H9 (cell line): Measurements from ENCODE around the gene CD28. TPM values are rescaled to one million over a fixed set of nuclear protein-coding genes. Genes with fewer than 3 reads are reported as not detected.

Source experiments
- DNase-seq: peaks from one replicate; pipeline ENCODE4 v3.0.0-alpha.2; 2017
- H2AFZ ChIP-seq: one replicate; pipeline ENCODE4 v1.6.1; 2013; ENCODE audit warnings: mild to moderate bottlenecking, low read length, control low read depth, moderate library complexity
- H2AK5ac ChIP-seq: 2 replicates; pipeline ENCODE4 v1.6.1; 2013; ENCODE audit warnings: low read length, control low read depth, mixed read lengths; ENCODE audit not compliant: insufficient read length
- H2BK120ac ChIP-seq: one replicate; pipeline ENCODE4 v1.6.1; 2013; ENCODE audit warnings: low read depth, mild to moderate bottlenecking, low read length, control low read depth, inconsistent platforms; ENCODE audit not compliant: poor library complexity, severe bottlenecking
- H2BK12ac ChIP-seq: 2 replicates; pipeline ENCODE4 v1.6.1; 2013; ENCODE audit warnings: low read length, control low read depth, mixed read lengths, low read depth; ENCODE audit not compliant: insufficient read length
- H2BK15ac ChIP-seq: 2 replicates; pipeline ENCODE4 v1.6.1; 2013; ENCODE audit warnings: low read depth, low read length, control low read depth
- H2BK20ac ChIP-seq: one replicate; pipeline ENCODE4 v1.6.1; 2013; ENCODE audit warnings: low read depth, mild to moderate bottlenecking, low read length, control low read depth, inconsistent platforms; ENCODE audit not compliant: poor library complexity, severe bottlenecking
- H2BK5ac ChIP-seq: 2 replicates; pipeline ENCODE4 v1.6.1; 2013; ENCODE audit warnings: low read length, control low read depth, mixed read lengths; ENCODE audit not compliant: insufficient read length
- H3K14ac ChIP-seq: 2 replicates; pipeline ENCODE4 v1.6.1; 2013; ENCODE audit warnings: low read length, control low read depth; ENCODE audit not compliant: insufficient read depth
- H3K18ac ChIP-seq: 2 replicates; pipeline ENCODE4 v1.6.1; 2013; ENCODE audit warnings: low read depth, mild to moderate bottlenecking, mixed read lengths, low read length, control low read depth; ENCODE audit not compliant: insufficient read length
- H3K23ac ChIP-seq: 2 replicates; pipeline ENCODE4 v1.6.1; 2013; ENCODE audit warnings: low read length, control low read depth, mixed read lengths, low read depth; ENCODE audit not compliant: insufficient read length
- H3K23me2 ChIP-seq: 2 replicates; pipeline ENCODE4 v1.6.1; 2013; ENCODE audit warnings: low read depth, mild to moderate bottlenecking, mixed read lengths, low read length, control low read depth; ENCODE audit not compliant: insufficient read length, poor library complexity, severe bottlenecking
- H3K27ac ChIP-seq: 2 replicates; pipeline ENCODE4 v1.5.1; 2013; ENCODE audit warnings: low read length, control low read depth, mixed read lengths, low read depth; ENCODE audit not compliant: insufficient read length
- H3K27me3 ChIP-seq: 2 replicates; pipeline ENCODE4 v1.6.1; 2013; ENCODE audit warnings: low read length, control low read depth, inconsistent platforms; ENCODE audit not compliant: insufficient read depth
- H3K4ac ChIP-seq: 2 replicates; pipeline ENCODE4 v1.6.1; 2013; ENCODE audit warnings: low read depth, mild to moderate bottlenecking, control low read depth, inconsistent platforms, low read length, moderate library complexity
- H3K4me1 ChIP-seq: 2 replicates; pipeline ENCODE4 v1.6.1; 2013; ENCODE audit warnings: low read length, control low read depth, inconsistent platforms; ENCODE audit not compliant: insufficient read depth
- H3K4me2 ChIP-seq: 2 replicates; pipeline ENCODE4 v1.6.1; 2013; ENCODE audit warnings: low read length, control low read depth, mixed read lengths; ENCODE audit not compliant: insufficient read length, insufficient read depth
- H3K56ac ChIP-seq: 2 replicates; pipeline ENCODE4 v1.6.1; 2013; ENCODE audit warnings: low read depth, mild to moderate bottlenecking, mixed read lengths, low read length, control low read depth; ENCODE audit not compliant: insufficient read length
- H3K79me1 ChIP-seq: 2 replicates; pipeline ENCODE4 v1.6.1; 2013; ENCODE audit warnings: low read depth, mild to moderate bottlenecking, moderate library complexity, low read length, control low read depth, inconsistent platforms; ENCODE audit not compliant: insufficient read depth, poor library complexity, severe bottlenecking
- H3K79me2 ChIP-seq: 2 replicates; pipeline ENCODE4 v1.6.1; 2013; ENCODE audit warnings: low read length, control low read depth, inconsistent platforms; ENCODE audit not compliant: insufficient read depth
- H3K9ac ChIP-seq: 2 replicates; pipeline ENCODE4 v1.6.1; 2013; ENCODE audit warnings: low read length, control low read depth, mixed read lengths; ENCODE audit not compliant: insufficient read length; ENCODE audit errors: extremely low read depth
- H3K9me3 ChIP-seq: one replicate; pipeline ENCODE4 v1.6.1; 2013; ENCODE audit warnings: low read depth, low read length, inconsistent platforms; ENCODE audit not compliant: control insufficient read depth
- H3T11ph ChIP-seq: one replicate; pipeline ENCODE4 v1.6.1; 2013; ENCODE audit warnings: mild to moderate bottlenecking, low read length, control low read depth, inconsistent platforms
- H4K20me1 ChIP-seq: one replicate; pipeline ENCODE4 v1.6.1; 2013; ENCODE audit not compliant: control insufficient read depth, insufficient read length, insufficient read depth
- H4K5ac ChIP-seq: 2 replicates; pipeline ENCODE4 v1.6.1; 2013; ENCODE audit warnings: low read depth, mild to moderate bottlenecking, mixed read lengths, low read length, control low read depth; ENCODE audit not compliant: insufficient read length
- H4K8ac ChIP-seq: replicated peaks from 2 replicates; pipeline ENCODE4 v1.6.1; 2013; ENCODE audit warnings: low read length, control low read depth, mixed read lengths, low read depth; ENCODE audit not compliant: insufficient read length
- H4K91ac ChIP-seq: 2 replicates; pipeline ENCODE4 v1.6.1; 2013; ENCODE audit warnings: low read depth, mild to moderate bottlenecking, moderate library complexity, mixed read lengths, low read length, control low read depth; ENCODE audit not compliant: insufficient read length
- H3K27ac Mint-ChIP-seq, 3 experiments: 2 replicates in 2 of 3; 3 replicates in 1 of 3; pipeline ENCODE4 v1.8.0; 2020 to 2021; ENCODE audit warnings: mixed read lengths in 3 of 3, mild to moderate bottlenecking in 1 of 3, moderate library complexity in 1 of 3
- H3K27me3 Mint-ChIP-seq: 2 replicates; pipeline ENCODE4 v1.8.0; 2021; ENCODE audit warnings: low read depth, mild to moderate bottlenecking, moderate library complexity, mixed read lengths
- H3K36me3 Mint-ChIP-seq, 3 experiments: 2 replicates in 2 of 3; 3 replicates in 1 of 3; pipeline ENCODE4 v1.8.0; 2020 to 2021; ENCODE audit warnings: low read depth in 3 of 3, mixed read lengths in 3 of 3; ENCODE audit not compliant: insufficient read depth in 1 of 3
- H3K4me1 Mint-ChIP-seq, 2 experiments: 2 replicates each; pipeline ENCODE4 v1.8.0; 2020; ENCODE audit warnings: mixed read lengths in 2 of 2
- H3K4me3 Mint-ChIP-seq, 2 experiments: 2 replicates in 1 of 2; 3 replicates in 1 of 2; pipeline ENCODE4 v1.8.0; 2020 to 2021; ENCODE audit warnings: mild to moderate bottlenecking in 2 of 2, mixed read lengths in 2 of 2, moderate library complexity in 1 of 2
- H3K9me3 Mint-ChIP-seq, 2 experiments: 2 replicates in 1 of 2; 3 replicates in 1 of 2; pipeline ENCODE4 v1.8.0; 2020; ENCODE audit warnings: mild to moderate bottlenecking in 2 of 2, mixed read lengths in 2 of 2, moderate library complexity in 1 of 2
- CTCF ChIP-seq: fragments of 200-600 bp; sonication (generic); conservative IDR thresholded peaks from 3 replicates; pipeline ENCODE4 v1.8.0; 2021; ENCODE audit warnings: antibody characterized with exemption, mild to moderate bottlenecking
- WGBS: extraction: QIAGEN DNeasy Blood & Tissue Kit; methylation state at CpG from one replicate; pipeline ENCODE4 v1.1.7; 2013; ENCODE audit warnings: missing lambda C conversion rate, low lambda C conversion rate, mixed read lengths; ENCODE audit not compliant: insufficient read length; ENCODE audit errors: extremely low coverage; 5-methylcytosine and 5-hydroxymethylcytosine counted together
- total RNA-seq: library from RNA; stranded (reverse); gene quantifications from 2 replicates; pipeline ENCODE4 v1.2.1, GENCODE V29; 2021

CD28 gene
- total RNA-seq, 1 experiment from 2014 or later: not detected

GRCh38 chr2:203758841-203759689 is 52.6 kb downstream of the CD28 start:
- H3K18ac ChIP-seq: no peak overlapping the region
- no peak overlapping the region for H2AFZ ChIP-seq
- TF ChIP-seq CTCF: no peak
- no peak overlapping the region for H4K5ac ChIP-seq
- no peak overlapping the region for H3K14ac ChIP-seq
- no peaks in the 10 kb centered on the region for H3K27me3 ChIP-seq
- H2AK5ac ChIP-seq: no peak overlapping the region
- H3K56ac ChIP-seq: no peak overlapping the region
- no peak overlapping the region for H3K4me2 ChIP-seq
- H3K27me3 Mint-ChIP-seq: no peaks in the 10 kb centered on the region; the same call in 1 of the 2 replicates
- H3K4me1 Mint-ChIP-seq: peaks cover 0 to 8% of the 10 kb centered on the region in 2 experiments; a peak in 1 of 4 replicates
- no CpG with 5 or more reads among the region's 4 CpGs for WGBS
- no peaks in the 10 kb centered on the region for H3K4me1 ChIP-seq
- DNase-seq: no peak
- H2BK12ac ChIP-seq: no peak overlapping the region
- H3K4me3 Mint-ChIP-seq: no peak overlapping the region
- H4K8ac ChIP-seq: no peak overlapping the region
- no peaks in the 10 kb centered on the region for H3K23me2 ChIP-seq
- no peak overlapping the region for H4K91ac ChIP-seq
- no peak overlapping the region for H2BK5ac ChIP-seq
- no peak overlapping the region for H3K9ac ChIP-seq
- peaks cover 12 to 18% of the 10 kb centered on the region in 2 experiments for H3K9me3 Mint-ChIP-seq
- no peaks in the 10 kb centered on the region for H3K9me3 ChIP-seq
- H2BK20ac ChIP-seq: no peak overlapping the region
- H2BK15ac ChIP-seq: no peak overlapping the region
- no peak overlapping the region for H3K27ac ChIP-seq
- no peak overlapping the region for H3K23ac ChIP-seq
- no peaks in the 10 kb centered on the region for H3K79me1 ChIP-seq
- peaks cover 5 to 11% (median 6%) of the 10 kb centered on the region in 3 experiments; a peak in 5 of 7 replicates for H3K36me3 Mint-ChIP-seq
- no peaks in the 10 kb centered on the region for H3K79me2 ChIP-seq
- no peaks in the 10 kb centered on the region for H4K20me1 ChIP-seq
- H3K27ac Mint-ChIP-seq: no peak overlapping the region
- H2BK120ac ChIP-seq: no peak overlapping the region
- no peak overlapping the region for H3T11ph ChIP-seq
- no peak overlapping the region for H3K4ac ChIP-seq
